ENCODE measurements around the gene POU2AF2. TPM values are rescaled to one million over a fixed set of nuclear protein-coding genes. Genes with fewer than 3 reads are reported as not detected.

The POU2AF2 gene
- total RNA-seq, 1 experiment from 2014 or later = not detected

DNA sequence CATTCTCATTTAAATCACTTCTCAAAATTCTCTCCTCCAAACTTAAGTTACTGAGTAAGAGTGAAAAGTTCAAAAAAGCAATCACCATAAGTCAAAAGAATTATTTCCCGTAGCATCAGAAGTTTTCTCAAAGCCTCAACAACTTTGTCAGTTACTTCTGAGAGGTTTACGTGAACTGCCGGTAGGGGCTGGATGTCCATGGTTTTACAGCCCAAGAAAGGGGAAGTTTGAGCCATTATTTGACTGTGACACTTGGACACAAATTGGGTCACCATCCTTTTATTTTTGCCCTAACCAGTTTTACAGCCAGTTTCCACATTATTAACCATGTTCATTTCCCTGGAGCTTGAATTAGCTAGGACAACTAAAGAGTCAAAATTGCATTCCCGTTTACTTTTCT is 60.4 kb downstream of the POU2AF2 start:
- Mint-ChIP-seq H3K4me1 (peaks cover 15 to 23% of the 10 kb centered on the region in 2 experiments), H3K27ac (no peak overlapping the region), H3K9me3 (no peaks in the 10 kb centered on the region), H3K36me3 (ENCODE audit: insufficient read depth in 1 of 3, low read depth in 3 of 3) (no peaks in the 10 kb centered on the region), H3K27me3 (ENCODE audit: low read depth) (peaks cover 16% of the 10 kb centered on the region), H3K4me3 (no peak overlapping the region)
- H3K56ac ChIP-seq (ENCODE audit: insufficient read length, low read depth, low read length) = no peak overlapping the region
- H2BK12ac ChIP-seq (ENCODE audit: insufficient read length, low read depth, low read length) = no peak overlapping the region
- no peaks in the 10 kb centered on the region for H4K20me1 ChIP-seq (ENCODE audit: control insufficient read depth, insufficient read depth, insufficient read length)
- H2BK5ac ChIP-seq (ENCODE audit: insufficient read length, low read length) = no peak overlapping the region
- H4K91ac ChIP-seq (ENCODE audit: insufficient read length, low read depth, low read length) = no peak overlapping the region
- H3K79me1 ChIP-seq (ENCODE audit: insufficient read depth, low read depth, low read length, poor library complexity, severe bottlenecking) = no peaks in the 10 kb centered on the region
- H3K27ac ChIP-seq (ENCODE audit: insufficient read length, low read depth, low read length) = no peak overlapping the region
- H3K9me3 ChIP-seq (ENCODE audit: control insufficient read depth, low read depth, low read length) = no peaks in the 10 kb centered on the region
- no peaks in the 10 kb centered on the region for H3K23me2 ChIP-seq (ENCODE audit: insufficient read length, low read depth, low read length, poor library complexity, severe bottlenecking)
- no peak overlapping the region for H2BK15ac ChIP-seq (ENCODE audit: low read depth, low read length)
- no peak overlapping the region for H3K4me2 ChIP-seq (ENCODE audit: insufficient read depth, insufficient read length, low read length)
- H2AK5ac ChIP-seq (ENCODE audit: insufficient read length, low read length) = no peak overlapping the region
- H3K23ac ChIP-seq (ENCODE audit: insufficient read length, low read depth, low read length) = no peak overlapping the region
- DNase-seq = no peak
- H3K4me1 ChIP-seq (ENCODE audit: insufficient read depth, low read length) = peaks cover 6% of the 10 kb centered on the region; the same call in 1 of the 2 replicates
- no peak overlapping the region for H3K14ac ChIP-seq (ENCODE audit: insufficient read depth, low read length)
- no peak overlapping the region for H2BK20ac ChIP-seq (ENCODE audit: low read depth, low read length, poor library complexity, severe bottlenecking)
- H3K79me2 ChIP-seq (ENCODE audit: insufficient read depth, low read length) = no peaks in the 10 kb centered on the region
- no peak overlapping the region for H3T11ph ChIP-seq (ENCODE audit: low read length)
- no peak for TF ChIP-seq CTCF (conservative IDR thresholded peaks at IDR 0.05)
- no peak overlapping the region for H3K18ac ChIP-seq (ENCODE audit: insufficient read length, low read depth, low read length)
- H3K9ac ChIP-seq (ENCODE audit: extremely low read depth, insufficient read length, low read length) = no peak overlapping the region
- WGBS (ENCODE audit: extremely low coverage, insufficient read length, low lambda C conversion rate) = no CpG with 5 or more reads among the region's 4 CpGs
- no peak overlapping the region for H2AFZ ChIP-seq (ENCODE audit: low read length)
- H2BK120ac ChIP-seq (ENCODE audit: low read depth, low read length, poor library complexity, severe bottlenecking) = no peak overlapping the region
- no peak overlapping the region for H3K4ac ChIP-seq (ENCODE audit: low read depth, low read length)
- H4K5ac ChIP-seq (ENCODE audit: insufficient read length, low read depth, low read length) = no peak overlapping the region
- H3K27me3 ChIP-seq (ENCODE audit: insufficient read depth, low read length) = no peaks in the 10 kb centered on the region
- no peak overlapping the region for H4K8ac ChIP-seq (replicated peaks; ENCODE audit: insufficient read length, low read depth, low read length)

Measured in H9 (cell line).